A375 (cell line): ENCODE results near the gene KCTD19. TPM values are rescaled to one million over a fixed set of nuclear protein-coding genes. Genes with fewer than 3 reads are reported as not detected.

ENCODE experiments used
- total RNA-seq: library from RNA; depleted of rRNA; stranded (reverse); fragments of >200 nt; shearing (Covaris generic); gene quantifications from 2 replicates; pipeline ENCODE4 v1.2.3, GENCODE V29; 2014; rRNA removed

KCTD19 gene
- total RNA-seq: not detected in 2 replicates

DNA sequence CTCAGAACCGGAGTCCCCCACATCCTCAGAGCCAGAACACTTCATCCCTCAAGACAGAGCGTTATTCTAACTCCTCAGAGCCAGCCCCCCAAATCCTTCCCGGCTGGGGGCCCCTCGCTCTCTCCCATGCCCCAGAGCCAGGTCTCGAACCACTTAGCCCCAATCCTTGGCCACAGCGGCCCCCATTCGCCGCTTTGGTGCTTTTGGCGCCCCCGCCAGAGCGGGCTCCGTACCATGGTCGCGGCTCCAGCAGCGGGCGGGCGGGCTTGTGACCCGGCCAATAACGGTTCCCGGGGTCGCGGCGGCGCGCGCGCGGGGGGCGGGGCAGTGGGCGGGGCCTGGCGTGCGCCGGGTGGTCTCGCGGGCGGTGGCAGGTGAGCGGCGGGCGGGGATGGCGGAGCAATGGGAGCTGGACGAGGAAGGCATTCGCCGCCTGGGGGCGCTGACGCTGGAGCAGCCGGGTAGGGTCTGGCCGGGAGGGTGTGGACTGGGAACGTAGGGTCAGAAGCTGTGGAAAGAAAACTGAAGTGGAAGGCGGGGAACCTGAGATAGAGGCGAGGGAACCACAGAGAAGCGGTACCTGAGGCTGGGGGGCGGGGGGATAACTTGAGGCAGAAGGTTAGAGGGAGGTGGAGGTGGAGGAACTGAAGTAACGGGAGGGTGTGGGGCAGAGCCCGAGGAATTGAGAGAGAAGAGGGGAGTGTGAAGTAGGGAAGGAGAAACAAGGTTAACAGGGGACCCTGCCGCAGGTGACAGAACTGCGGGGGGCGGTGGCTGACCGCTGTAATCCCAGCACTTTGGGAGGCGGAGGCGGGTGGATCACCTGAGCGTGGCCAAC is at the start of gene KCTD19, which contains the start of gene LRRC36:
Gene KCTD19, minus strand, starts transcription at position 270 of the 838 bp plus-strand sequence. Its CDS starts 34 bp downstream, at position 236.
Gene LRRC36, plus strand, starts transcription at position 344 of the 838 bp plus-strand sequence. Its CDS starts 48 bp downstream, at position 392.

DNA sequence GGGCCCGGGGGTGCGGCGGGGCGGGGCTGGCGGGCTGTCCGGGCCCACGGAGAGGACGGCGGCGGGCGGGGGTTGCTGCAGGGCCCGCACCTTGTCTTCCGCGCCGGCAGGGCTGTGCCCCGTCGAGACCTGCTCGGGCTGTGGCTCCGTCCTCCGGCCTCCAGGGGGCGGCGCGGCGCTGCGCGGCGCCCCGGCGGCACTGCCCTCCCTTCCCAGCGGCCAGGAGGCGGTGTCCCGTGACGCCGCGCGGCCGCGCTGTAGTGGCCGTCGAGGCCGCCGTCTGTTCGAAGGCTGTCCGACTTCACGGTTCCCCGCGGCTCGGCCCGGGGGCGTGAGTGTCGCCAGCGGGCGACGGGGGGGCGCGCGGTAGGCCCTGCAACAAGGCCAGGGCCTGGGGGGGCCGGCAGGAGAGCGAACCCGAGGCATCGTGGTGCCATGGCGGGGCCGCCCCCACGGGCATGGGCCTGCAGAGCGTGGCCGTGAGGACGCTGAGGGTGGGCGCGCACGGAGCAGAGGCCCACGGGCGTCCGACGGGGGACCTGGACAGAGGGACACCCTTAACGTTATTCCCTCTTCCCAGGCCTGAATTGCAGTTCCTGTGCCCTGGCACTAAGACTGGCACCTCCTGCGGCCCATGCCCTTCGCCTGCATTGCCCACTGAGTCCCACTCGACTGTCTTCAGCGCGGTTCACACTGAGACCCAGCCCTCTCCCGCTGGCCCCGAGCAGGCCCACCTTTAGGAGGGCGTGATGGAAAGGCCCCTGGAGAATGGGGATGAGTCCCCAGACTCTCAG is 47.0 kb downstream of the KCTD19 start, which contains the start of gene PLEKHG4:
Gene PLEKHG4, plus strand, starts transcription at position 237 of the 794 bp plus-strand sequence. Its CDS starts 513 bp downstream, at position 750.

DNA sequence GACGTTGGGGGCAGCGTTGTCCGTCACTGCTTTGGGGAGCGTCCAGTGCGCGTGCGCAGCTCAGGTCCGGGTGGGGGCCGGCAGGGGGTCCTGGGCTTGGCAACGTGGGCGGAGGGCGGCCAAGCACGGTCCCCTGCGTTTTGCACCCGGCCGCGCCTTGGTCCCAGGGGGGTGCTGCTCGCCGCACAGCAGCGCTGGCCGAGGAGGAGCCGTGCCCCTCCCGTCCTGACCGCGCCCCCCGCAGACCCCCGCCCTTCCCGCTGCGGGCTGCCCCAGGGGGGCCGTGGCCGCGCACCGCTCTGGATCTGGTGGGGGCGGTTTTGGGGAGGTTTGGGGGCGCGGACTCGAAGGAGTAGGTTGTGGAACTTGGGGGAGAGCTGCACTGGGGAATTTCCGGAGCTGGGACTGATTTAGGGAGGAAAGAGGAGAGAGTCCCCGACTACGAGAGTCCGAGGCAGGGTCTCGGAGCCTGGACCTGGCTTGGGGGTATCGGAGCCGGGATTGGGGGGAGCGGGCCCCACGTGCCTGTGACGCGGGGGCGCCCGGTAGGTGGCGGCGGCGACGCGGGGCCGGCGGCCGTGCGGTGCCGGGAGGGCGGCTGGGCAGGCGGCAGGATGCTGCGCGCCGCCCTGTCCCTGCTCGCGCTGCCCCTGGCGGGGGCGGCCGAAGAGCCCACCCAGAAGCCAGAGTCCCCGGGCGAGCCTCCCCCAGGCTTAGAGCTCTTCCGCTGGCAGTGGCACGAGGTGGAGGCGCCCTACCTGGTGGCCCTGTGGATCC is 78.0 kb downstream of the KCTD19 start, which contains the start of gene SLC9A5:
Gene SLC9A5, plus strand, starts transcription at position 579 of the 777 bp plus-strand sequence. Its CDS starts 36 bp downstream, at position 615.

DNA sequence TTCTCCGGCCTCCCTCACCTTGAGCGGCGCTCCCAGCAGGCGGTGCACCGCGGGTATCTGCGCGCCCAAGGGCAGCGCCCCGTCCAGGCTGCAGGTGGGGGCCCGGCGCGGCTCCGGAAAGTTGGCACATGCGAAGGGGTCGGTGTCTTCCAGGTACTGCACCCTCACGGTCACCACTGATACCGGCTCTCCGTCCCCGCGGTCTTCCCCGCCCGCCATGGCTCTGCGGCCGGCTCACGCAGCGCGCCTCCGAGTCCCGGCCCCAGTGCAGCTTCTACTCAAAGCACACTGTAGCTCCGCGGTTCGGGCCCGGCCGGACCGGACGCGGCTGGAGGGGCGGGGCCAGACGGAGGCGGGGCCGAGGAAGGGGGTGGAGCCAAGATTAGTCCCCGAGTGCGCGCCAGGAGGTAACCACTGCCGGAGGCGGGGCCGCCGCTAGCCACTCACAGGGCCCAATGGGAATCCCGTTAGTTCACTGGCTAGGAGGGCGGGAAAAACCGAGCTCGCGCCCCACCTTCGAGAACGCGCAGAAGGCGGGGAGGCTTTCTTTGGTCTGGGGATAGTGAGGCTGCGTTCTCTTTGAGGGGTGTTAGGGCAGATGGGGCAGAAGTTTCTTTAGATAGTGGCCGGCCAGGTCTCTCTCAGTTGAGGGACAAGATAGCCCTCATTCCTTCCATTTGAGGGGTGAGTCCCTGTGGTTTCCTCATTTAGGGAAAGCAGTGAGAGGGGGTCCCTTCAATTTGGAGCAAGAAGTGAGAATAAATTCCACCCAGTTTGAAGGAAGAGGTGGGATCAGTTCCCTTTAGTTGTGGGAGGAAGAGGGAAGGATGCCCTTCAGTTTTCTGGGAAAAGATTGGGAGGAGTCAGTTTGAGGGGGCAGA is 79.1 kb downstream of the KCTD19 start, which contains the start of gene FHOD1:
Gene FHOD1, minus strand, starts transcription at position 290 of the 881 bp plus-strand sequence. Its CDS starts 71 bp downstream, at position 219.

Other genes starting within 250 kb of the KCTD19 start
- gene PHAF1, start 216.8 kb downstream of the KCTD19 start, total RNA-seq: 8.0 and 10.1 TPM in 2 replicates
- 0.42 and 0.45 TPM in 2 replicates for gene B3GNT9, start 175.7 kb downstream of the KCTD19 start, total RNA-seq
- 9.9 and 11.5 TPM in 2 replicates for gene TRADD, start 166.8 kb downstream of the KCTD19 start, total RNA-seq
- 9.3 and 17.5 TPM in 2 replicates for gene FBXL8, start 166.8 kb downstream of the KCTD19 start, total RNA-seq
- 16.1 and 23.6 TPM in 2 replicates for gene HSF4, start 162.0 kb downstream of the KCTD19 start, total RNA-seq
- gene NOL3, start 156.2 kb downstream of the KCTD19 start, total RNA-seq: 35.3 and 38.1 TPM in 2 replicates
- gene MATCAP1, start 142.8 kb downstream of the KCTD19 start, total RNA-seq: 24.4 and 25.3 TPM in 2 replicates
- 0.13 TPM in 1 of 2 replicates, not detected in the other for gene EXOC3L1, start 136.6 kb downstream of the KCTD19 start, total RNA-seq
- 175 and 180 TPM in 2 replicates for gene E2F4, start 134.6 kb downstream of the KCTD19 start, total RNA-seq
- 1.6 and 3.5 TPM in 2 replicates for gene ELMO3, start 127.6 kb downstream of the KCTD19 start, total RNA-seq
- gene TMEM208, start 99.6 kb downstream of the KCTD19 start, total RNA-seq: 56.0 and 80.0 TPM in 2 replicates
- 46.7 and 52.4 TPM in 2 replicates for gene FHOD1, start 79.3 kb downstream of the KCTD19 start, total RNA-seq
- gene SLC9A5, start 77.8 kb downstream of the KCTD19 start, total RNA-seq: 2.5 and 2.9 TPM in 2 replicates
- gene PLEKHG4, start 47.2 kb downstream of the KCTD19 start, total RNA-seq: 23.7 and 26.2 TPM in 2 replicates
- gene LRRC36, start 74 bp upstream of the KCTD19 start, total RNA-seq: not detected in 2 replicates
- 0.64 and 1.7 TPM in 2 replicates for gene TPPP3, start 66.8 kb upstream of the KCTD19 start, total RNA-seq
- gene ZDHHC1, start 89.7 kb upstream of the KCTD19 start, total RNA-seq: 1.4 TPM in 1 of 2 replicates, not detected in the other
- 1.1 TPM in 1 of 2 replicates, not detected in the other for gene HSD11B2, start 104.4 kb upstream of the KCTD19 start, total RNA-seq
- gene ATP6V0D1, start 154.4 kb upstream of the KCTD19 start, total RNA-seq: 42.6 and 43.2 TPM in 2 replicates
- not detected in 2 replicates for gene AGRP, start 156.8 kb upstream of the KCTD19 start, total RNA-seq
- gene RIPOR1, start 202.1 kb upstream of the KCTD19 start, total RNA-seq: 39.7 and 41.7 TPM in 2 replicates
- gene CTCF, start 235.8 kb upstream of the KCTD19 start, total RNA-seq: 30.0 and 33.4 TPM in 2 replicates